GM19023 (cell line): ENCODE data around the gene MBNL3.
"Not testable (repeated sequence)": the region's sequence is repeated elsewhere in the genome, so short reads cannot be mapped to it uniquely, and the experiment has no call there.

Experiments
- ATAC-seq: cut with Tn5 transposase; IDR thresholded peaks from one replicate; pipeline ENCODE4 v1.9.1; 2021; ENCODE audit warnings: mild to moderate bottlenecking, moderate library complexity; ENCODE audit not compliant: unreplicated experiment

Gene MBNL3

GRCh38 chrX:132480581-132481203 lies 8.1 kb downstream of the MBNL3 start:
- peak; percentile 90 for ATAC-seq

GRCh38 chrX:132474544-132475248 lies 14.1 kb downstream of the MBNL3 start:
- no peak for ATAC-seq

DNA sequence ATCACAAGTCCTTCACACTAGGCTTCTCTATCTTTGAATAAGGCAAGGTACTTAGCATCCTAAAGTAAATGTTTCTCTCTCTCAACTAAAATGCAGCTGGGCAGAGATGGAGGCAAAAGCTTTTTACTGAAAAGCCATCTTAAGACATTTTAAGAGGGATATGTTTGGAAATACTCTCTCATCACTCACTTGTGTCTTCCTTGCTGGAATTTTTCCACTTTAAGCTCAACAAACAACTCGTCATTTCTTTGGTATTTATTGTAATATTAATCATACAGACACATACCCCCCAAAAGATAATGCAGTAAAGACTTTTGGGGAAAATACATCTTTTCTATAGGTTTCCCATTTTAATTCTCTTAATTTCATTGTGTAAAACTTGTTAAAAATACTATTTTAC lies 16.4 kb downstream of the MBNL3 start:
- no peak for ATAC-seq

- no peak for ATAC-seq
Measured at GRCh38 chrX:132470831-132471230, 18.0 kb downstream of the MBNL3 start.

DNA sequence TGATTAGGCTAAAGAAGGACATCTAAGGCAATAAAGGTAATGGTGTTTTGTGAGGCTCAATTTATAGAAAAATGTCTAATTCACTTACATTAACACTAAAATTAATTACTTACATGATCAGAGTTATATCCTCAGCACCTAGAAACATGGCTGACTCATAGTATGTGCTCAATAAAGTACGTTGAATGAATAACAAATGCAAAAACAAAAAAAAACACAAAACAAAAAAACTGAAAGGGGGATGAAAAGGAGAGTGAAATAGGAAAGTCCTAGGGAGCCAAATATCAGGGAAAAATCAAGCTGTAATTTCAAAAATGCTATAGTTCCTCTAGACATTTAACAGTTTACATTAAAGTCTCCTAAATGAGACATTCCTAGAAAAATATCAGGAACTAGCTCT lies 18.7 kb downstream of the MBNL3 start:
- ATAC-seq: no peak

GRCh38 chrX:132468454-132468853 lies 20.4 kb downstream of the MBNL3 start:
- ATAC-seq: no peak

DNA sequence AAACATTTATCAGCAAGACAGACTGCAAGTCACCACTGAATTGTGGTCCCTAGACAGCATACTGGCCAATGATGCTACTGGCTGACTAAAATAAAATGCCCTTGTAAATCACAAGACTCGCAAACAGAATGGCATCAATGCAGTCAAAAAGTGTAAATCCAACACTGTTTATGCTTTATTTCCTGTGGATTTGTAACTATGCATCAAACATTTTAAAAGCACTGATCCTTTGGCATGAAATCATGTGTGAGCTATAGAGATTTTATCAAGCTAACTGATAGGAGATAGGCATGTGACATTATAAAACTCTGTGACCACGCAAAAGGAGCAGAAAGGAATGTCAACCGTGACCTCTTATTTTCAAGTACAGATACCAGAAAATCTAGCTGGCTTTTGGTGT lies 20.8 kb downstream of the MBNL3 start:
- ATAC-seq: no peak

DNA sequence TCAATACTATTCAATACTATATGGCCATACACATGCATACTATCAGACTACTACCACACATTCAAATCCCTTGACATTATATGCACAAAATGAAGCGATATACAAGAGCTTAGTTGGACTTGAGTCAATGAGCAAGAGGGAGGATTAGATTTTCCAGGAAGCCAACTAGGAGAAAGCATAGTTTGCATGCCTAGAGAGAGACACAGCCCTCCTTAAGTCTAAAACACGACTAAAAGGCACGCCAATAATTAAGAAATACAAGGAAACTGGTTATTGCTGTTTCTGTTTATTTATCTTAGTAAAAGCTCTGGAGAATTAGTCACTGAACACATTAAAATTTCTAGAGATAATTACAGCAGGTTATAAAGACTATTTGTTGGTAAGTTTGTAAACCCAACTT lies 21.8 kb downstream of the MBNL3 start:
- no peak for ATAC-seq

DNA sequence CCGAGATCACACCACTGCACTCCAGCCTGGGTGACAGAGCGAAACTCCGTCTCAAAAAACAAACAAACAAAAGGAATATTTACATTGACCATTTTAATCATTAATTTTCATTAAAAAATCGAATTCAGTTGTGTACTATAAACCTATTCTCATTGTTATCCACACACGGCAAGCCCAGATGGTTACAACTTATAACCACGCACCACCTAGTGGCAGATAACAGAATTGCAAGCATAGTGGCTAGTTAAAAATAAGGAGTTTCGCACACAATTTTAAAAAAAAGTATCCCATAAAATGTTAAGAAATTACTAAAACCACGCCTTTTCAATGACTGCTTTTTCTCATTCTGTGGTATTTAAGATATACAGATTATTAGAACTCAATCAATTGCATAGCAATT lies 25.4 kb downstream of the MBNL3 start:
- ATAC-seq: no peak

DNA sequence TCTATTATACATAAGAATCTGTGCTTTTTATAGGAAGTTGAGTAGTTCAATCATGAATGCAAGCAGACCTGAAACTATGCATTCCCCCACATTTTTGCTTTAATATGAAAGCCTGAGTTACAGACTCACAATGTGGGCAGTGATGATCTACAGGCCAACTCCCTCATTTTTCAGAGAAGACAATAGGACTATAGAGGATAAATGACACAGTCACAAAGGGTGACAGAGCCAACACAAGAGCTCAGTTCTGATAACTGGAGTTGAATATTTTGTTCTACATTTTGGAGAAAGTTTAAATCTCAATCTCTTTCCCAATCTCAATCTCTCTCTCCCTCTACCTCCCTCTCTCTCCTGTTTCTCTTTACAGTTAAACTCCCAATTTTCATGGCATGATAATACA lies 27.0 kb downstream of the MBNL3 start:
- no peak for ATAC-seq

DNA sequence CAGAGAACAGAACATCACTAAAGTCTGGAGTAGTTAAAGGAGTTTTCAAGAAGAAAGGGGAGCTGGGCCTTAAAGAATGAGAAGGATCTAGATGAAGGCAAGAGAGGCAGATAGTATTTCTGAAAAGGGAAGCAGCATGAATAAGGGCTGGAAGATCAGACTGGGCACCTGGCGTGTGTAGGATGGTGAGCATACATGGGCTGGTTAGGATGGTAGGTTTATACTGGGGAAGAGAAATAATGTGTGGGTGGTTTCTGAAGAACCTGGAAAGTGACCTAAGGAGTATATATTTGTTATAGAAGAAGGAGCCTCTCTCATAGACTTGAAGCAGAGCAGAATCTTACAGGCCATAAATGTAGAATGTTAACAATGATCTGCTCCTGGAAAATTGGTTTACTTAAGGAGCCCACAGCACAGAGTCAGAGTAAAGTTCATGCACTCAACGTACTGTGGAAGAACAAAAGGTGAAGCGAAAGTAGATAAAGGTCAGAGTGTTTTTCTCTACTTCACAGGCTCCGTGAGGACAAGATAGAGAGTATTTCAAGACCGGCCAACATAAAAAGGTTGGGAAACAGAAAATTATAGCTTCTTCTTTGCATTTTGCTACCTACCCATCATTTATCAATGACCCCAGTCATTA lies 35.8 kb downstream of the MBNL3 start:
- no peak for ATAC-seq

DNA sequence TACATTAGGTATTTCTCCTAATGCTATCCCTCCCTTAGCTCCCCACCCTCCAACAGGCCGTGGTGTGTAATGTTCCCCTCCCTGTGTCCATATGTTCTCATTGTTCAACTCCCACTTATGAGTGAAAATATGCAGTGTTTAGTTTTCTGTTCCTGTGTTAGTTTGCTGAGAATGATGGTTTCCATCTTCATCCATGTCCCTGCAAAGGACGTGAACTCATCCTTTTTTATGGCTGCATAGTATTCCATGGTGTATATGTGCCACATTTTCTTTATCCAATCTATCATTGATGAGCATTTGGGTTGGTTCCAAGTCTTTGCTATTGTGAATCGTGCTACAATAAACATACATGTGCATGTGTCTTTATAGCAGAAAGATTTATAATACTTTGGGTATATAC lies 42.9 kb downstream of the MBNL3 start:
- not testable (repeated sequence) for ATAC-seq

GRCh38 chrX:132444936-132445335 lies 43.9 kb downstream of the MBNL3 start:
- no peak for ATAC-seq

DNA sequence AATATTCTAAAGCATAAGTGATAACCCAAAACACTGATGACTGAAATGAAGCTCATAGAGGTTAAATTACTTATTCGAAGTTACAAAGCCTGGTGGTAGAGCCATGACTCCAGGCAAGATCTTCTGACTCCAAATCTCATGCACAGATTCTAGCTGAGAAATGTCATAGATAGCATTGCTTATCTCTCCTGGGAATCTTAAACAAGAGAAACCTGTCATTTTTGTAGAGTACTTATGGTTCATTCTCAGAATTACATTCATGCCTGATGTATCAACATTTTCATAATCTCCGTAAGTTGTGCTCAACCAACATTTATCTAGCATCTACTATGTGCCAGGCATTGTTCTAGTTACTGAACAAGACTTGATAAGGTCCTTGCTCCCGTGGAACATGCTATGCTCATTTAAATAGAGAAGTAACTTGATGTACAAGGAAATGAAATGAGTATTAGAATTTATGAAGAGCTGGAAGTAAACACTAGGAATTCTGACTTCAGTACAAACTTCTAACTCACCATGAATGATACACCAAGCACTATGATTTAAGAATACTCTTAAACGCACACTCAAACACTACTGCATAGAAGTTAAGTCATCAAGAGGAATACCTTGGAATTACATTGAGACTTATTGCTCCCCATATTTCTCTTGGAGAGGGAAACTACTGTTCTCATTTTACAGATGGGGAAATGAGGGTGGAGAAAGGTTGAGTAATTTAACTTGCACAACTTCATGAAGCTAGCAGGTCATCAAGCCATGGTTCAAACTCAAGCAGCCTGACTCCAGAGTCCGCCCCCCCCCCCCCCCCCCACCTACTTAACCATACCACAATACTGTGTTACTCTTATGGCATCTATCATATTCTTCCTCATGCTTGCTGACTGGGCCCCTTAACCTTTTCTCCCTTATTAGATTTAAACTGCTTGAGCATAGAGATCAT lies 45.4 kb downstream of the MBNL3 start:
- ATAC-seq: no peak

GRCh38 chrX:132442691-132443090 lies 46.1 kb downstream of the MBNL3 start:
- no peak for ATAC-seq

- no peak for ATAC-seq
Measured at GRCh38 chrX:132435222-132435621, 53.6 kb downstream of the MBNL3 start.

DNA sequence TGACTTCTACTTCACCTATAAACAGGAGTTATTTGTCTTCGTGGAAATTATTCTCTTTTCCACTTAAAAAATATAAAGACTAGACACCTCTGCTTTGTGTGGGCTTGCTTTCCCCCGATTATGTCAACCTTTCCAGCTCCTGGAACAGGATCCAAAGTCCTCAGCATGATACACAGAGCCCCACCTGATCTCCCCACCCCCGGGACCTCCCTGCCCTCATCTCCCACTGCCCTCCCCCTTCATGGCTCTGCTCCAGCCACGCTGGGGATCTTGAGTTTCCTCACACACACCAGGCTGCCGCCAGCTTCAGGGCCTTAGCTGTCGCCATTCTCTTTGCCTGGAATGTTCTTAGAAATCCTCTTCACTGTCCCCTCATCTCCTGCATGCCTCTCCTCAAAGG lies 55.3 kb downstream of the MBNL3 start:
- no peak for ATAC-seq

GRCh38 chrX:132433001-132433400 lies 55.8 kb downstream of the MBNL3 start:
- no peak for ATAC-seq

DNA sequence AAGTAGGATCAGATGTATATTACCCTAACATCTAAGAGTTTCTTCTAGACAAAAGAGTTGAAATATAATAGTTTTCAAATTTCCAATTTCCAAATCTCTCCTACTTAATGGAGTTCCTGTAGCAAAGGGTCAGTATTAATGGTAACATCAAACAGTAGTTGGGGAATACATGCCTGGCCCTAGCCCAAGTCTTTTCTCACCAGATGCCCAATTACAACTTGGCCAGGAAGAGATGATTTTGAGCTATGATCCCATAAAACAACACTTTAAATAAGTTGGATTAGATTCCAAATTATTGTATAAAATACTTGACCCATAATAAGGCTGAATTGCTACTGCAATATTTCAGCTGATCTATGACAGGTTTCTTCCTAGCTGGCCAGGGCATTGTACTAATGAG lies 59.9 kb downstream of the MBNL3 start:
- ATAC-seq: no peak

GRCh38 chrX:132426695-132427281 lies 62.0 kb downstream of the MBNL3 start:
- ATAC-seq: no peak

DNA sequence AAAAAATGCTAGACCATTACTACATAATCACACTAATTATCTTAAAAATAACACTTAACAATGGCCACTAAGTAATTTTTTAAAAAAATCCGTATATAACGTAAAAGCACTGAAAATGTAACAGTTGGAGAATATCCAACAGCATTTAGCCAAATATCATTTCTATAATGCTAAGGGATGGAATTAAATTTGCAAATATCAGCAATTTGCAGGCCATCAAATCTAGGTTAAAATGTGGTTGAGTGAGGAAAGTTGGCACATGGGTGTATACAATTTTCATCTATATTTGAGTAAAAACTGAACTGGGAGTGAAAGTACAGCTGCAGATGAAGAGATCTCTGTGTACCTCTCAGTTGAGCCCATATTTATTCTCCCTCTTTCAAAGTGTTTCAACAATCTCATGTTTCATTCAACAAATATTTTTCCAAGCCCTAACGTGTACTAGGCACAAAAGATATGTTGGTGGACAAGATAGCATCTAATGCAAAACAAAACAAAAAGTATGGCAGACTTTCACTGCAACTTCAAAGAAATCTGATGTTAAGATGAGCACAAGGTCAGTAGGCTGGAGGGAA lies 63.0 kb downstream of the MBNL3 start:
- no peak for ATAC-seq
